NCI-H2227 treated with DMSO at 0.1 percent for 48 hours (cell line): ENCODE results near the gene HHIPL1.
A peak's percentile ranks its signal among the peaks of the same experiment; 100 is the strongest.

Source experiments
- DNase-seq: peaks from one replicate; lab custom pipeline; 2025; lab: John Stamatoyannopoulos, UW

Gene HHIPL1

GRCh38 chr14:99611646-99612045 lies 33.3 kb upstream of the HHIPL1 start:
- DNase-seq, result no peak

DNA sequence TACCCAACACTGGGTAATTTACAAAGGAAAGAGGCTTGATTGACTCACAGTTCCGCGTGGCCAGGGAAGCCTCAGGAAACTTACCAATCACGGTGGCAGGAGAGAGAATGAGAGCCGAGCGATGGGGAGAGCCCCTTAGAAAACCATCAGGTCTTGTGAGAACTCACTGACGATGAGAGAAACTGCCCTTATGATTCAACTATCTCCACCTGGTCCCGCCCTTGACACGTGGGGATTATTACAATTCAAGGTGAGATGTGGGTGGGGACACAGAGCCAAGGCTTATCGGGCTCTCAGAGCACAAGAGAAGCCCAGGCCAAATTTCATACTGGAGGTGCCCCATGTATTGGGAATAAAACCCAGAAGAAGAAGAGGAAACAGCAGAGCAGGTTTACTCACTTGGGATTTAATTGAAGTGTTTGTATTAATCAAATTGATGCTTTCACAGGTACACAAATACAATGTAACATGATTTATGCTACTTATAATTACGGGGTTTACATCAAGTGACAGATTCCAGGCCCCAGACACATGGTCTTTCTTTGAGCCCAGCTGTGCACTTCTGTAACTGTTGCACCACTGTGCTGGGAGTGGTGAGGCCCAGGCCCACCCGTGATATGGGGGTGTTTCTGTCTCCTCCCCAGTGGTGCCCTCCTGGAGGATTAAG lies 32.7 kb upstream of the HHIPL1 start:
- DNase-seq, result peak; percentile 29

GRCh38 chr14:99612738-99613330 lies 32.1 kb upstream of the HHIPL1 start:
- DNase-seq, result no peak

DNA sequence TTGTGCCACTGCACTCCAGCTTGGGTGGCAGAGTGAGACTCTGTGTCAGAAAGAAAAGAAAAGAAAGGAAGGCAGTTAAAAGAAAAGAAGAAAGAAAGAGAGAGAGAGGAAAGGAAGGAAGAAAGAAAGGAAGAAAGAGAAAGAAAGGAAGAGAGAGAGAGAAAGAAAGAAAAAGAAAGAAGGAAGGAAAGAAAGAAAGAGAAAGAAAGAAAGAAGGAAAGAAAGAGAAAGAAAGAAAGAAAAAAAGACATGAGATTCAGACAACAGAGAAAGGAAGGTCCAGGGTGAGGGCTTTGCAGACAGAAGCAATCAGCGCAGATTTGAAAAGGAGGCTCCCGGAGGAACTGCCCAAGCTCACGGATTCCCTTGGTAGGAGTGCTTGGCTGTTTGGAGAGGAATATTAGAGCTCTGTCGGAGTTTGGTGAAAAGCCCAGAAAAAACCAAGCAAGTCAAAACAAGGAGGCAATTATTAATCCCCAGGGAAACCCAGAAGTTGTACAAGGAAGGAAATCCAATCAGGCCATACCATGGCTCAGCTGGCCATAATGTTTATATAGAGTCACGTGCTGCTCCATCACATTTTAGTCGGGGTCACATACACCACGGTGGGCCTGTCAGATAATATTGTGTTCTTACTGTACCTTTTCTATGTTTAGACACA lies 29.3 kb upstream of the HHIPL1 start:
- no peak for DNase-seq

DNA sequence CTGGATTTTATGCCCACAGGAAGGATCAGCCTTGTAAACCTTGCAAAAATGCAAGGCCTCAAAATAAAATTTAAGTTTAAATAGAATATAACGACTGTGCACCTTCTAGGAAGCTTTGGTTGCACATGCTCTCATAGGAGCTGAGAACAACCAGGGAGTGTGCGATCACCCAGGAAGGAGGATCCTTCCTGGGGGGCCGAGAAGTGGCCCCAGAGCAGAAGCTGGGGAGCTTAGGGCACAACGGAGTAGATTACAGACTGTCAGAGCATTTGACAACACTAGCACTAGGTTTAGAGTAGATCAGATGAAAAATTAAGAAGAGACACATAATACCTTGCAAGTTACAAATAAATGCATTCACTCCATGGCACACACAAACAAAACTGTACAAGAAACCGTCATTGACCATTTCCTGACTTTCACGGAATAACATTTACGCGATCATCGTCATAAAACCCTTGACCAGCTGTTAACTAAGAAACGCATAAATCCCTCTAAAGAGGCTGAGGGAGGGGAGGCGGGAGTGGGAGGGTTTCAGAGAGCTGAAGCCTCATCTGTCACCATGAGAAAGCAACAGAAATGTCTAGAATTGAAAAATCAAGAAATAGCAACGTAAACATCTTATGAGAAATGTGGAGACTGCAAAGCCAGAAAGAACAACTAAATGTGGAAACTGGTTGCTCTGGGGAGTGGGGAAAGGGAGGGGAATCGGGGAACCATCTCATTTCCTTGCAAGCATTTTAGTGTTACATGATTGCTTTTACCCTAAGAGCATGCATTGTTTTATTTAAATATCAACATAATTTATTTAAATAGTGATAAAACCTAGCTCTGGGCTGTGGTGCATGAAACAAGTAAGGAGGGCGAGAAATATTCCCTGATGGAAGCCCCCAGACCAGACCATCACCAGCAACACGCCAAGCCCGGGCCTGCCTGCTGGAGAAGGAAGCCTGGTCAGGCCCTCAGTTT lies 27.8 kb upstream of the HHIPL1 start:
- DNase-seq, result no peak

- no peak for DNase-seq
Measured at GRCh38 chr14:99619835-99620834, 24.8 kb upstream of the HHIPL1 start.

DNA sequence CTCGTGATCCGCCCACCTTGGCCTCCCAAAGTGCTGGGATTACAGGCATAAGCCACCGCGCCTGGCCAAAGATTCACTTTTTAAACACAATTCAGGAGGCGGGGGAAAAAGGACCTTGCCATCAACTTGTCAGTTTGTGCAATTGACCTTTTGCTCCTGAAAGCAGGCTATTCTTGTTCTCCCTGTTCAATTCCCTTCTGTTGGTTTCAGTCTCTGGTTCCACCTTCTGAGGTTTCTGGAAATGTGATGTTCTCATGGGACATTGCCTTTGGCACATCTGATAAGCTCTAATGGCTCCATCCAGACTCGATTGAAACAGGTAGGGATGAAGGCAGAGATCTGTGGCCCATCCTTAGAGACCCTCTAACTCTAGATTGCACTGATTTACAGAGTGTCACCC lies 23.0 kb upstream of the HHIPL1 start:
- no peak for DNase-seq

DNA sequence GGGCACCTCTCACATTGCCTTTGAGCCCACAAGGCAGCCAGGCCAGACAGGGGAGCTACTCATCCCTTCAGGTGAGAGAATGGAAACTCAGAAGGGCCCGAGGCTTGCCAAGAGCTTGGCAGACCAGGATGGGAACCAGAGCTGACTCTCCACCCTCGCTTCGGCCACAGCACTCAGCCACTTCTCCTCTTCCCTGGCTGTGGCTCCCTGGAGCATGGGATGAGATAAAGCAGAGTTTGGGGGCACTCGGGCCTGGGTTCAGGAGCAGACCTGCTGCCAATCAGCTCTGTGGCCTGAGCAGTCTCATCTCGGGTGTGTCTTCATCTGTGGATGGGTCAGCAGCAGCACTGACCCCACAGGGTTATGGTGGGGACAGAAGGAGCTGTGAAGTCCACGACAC lies 20.9 kb upstream of the HHIPL1 start:
- DNase-seq, result no peak

- no peak for DNase-seq
Measured at GRCh38 chr14:99624971-99625370, 20.0 kb upstream of the HHIPL1 start.

GRCh38 chr14:99625476-99625875 lies 19.5 kb upstream of the HHIPL1 start:
- no peak for DNase-seq

GRCh38 chr14:99626041-99626648 lies 18.8 kb upstream of the HHIPL1 start:
- no peak for DNase-seq

- DNase-seq, result no peak
Measured at GRCh38 chr14:99627100-99627499, 17.8 kb upstream of the HHIPL1 start.

DNA sequence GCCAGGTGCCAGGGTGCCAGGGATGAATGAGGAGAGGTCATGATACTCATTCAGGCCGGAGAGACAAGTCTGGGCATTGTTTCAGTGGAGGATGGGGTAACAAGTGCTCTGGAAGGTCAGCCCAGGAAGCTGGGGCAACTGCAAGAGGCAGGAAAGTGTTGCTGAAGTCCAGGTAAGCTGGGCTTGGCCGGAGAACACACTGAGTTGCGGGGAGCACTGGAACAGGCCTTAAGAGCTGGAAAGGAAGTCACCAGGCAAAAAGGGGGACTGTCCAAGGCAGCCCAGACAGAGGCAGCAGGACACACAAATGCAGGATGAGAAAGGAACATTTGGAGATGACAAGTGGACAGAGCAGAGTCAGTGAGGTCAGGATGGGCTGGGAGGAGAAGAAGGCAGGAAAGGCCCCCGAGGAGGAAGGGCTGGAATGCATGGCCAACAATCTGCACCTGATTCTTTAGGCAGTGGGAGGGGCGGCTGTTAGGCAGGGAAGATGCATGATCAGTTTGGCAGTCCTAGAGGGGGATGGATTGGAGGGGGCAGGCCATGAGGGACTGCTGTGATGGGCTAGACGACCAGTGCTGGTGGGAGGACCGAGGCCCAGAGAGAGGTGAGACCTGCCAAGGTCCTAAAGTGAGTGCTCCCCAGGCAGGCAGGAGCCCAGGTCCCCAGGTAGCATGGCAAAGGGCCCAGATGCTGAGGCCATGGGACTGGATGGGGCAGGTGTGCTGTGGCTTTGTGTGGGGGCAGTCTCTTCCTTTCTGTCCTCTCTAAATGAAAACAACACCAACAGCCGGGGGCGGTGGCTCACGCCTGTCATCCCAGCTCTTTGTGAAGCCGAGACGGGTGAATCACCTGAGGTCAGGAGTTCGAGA lies 17.2 kb upstream of the HHIPL1 start:
- DNase-seq, result no peak

GRCh38 chr14:99628887-99629618 lies 15.9 kb upstream of the HHIPL1 start:
- DNase-seq, result peak; percentile 50

GRCh38 chr14:99630202-99630601 lies 14.7 kb upstream of the HHIPL1 start:
- DNase-seq, result no peak

GRCh38 chr14:99632410-99633035 lies 12.4 kb upstream of the HHIPL1 start:
- DNase-seq, result no peak

DNA sequence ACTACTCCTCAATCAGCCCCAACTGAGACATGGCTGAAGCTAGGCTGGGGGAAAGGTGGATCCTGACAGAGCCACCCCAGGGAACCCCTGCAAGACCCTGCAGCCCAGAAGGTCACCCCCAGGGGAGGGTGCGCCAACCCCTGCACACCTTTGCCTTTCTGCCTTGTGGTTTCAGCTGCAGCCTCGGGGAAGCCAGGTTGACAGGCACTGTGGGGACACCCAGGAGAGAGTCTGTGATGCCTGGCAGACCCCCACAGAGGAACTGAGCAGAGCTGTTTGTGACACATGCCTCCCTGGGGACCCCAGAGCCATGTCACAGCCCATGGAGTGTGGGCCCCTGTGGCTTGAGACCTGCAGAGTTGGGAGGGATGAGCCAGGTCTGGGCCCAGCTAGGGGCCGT lies 11.8 kb upstream of the HHIPL1 start:
- DNase-seq, result no peak

- no peak for DNase-seq
Measured at GRCh38 chr14:99633918-99634317, 11.0 kb upstream of the HHIPL1 start.

- DNase-seq, result no peak
Measured at GRCh38 chr14:99634443-99634842, 10.5 kb upstream of the HHIPL1 start.
